Transverse colon (tissue), 4 donors: Measurements from ENCODE around the gene CPM.

Experiments used
- EP300 ChIP-seq: sonication (generic); formaldehyde crosslinking; IDR thresholded peaks from one replicate; pipeline ENCODE4 v1.6.1; 2017; ENCODE audit warnings: antibody characterized with exemption, low read depth
- POLR2A ChIP-seq: fragments of 450-650 bp; IDR thresholded peaks from one replicate; pipeline ENCODE4 v1.6.1; 2016; ENCODE audit warnings: antibody characterized with exemption, mild to moderate bottlenecking, moderate library complexity
- POLR2AphosphoS5 ChIP-seq, 3 donors: sonication (generic); formaldehyde crosslinking; IDR thresholded peaks; one replicate each; pipeline ENCODE4 v1.6.1; 2016; ENCODE audit warnings: antibody characterized with exemption in 3 of 3
- TF ChIP-seq, protein P1 (sequence below), 5 experiments: fragments of 200-600 bp in 3 of 5; fragments of 450-650 bp in 2 of 5; sonication (generic) in 3 of 5; IDR thresholded peaks; 1 replicate in 2 of 5; 2 replicates in 3 of 5; pipeline ENCODE4 v1.5.1; 2016 to 2017; ENCODE audit warnings: antibody characterized with exemption in 5 of 5, inconsistent platforms in 3 of 5, mild to moderate bottlenecking in 2 of 5, moderate library complexity in 1 of 5

DNA sequence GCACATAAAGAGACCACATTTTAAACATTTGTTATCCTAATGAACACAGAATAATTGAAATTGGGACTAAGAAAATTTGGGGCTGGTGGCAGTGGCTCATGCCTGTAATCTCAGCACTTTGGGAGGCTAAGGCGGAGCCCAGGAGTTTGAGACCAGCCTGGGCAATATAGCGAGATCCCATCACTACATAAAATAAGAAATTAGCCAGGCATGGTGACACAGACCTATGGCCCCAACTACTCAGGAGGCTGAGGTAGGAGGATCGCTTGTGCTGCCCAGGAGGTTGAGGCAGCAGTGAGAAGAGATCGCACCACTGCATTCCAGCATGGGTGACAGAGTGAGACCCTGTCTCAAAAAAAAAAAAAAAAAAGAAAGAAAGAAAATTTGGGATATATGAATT, 59.7 kb downstream of the CPM start:
- TF ChIP-seq, protein P1, sequence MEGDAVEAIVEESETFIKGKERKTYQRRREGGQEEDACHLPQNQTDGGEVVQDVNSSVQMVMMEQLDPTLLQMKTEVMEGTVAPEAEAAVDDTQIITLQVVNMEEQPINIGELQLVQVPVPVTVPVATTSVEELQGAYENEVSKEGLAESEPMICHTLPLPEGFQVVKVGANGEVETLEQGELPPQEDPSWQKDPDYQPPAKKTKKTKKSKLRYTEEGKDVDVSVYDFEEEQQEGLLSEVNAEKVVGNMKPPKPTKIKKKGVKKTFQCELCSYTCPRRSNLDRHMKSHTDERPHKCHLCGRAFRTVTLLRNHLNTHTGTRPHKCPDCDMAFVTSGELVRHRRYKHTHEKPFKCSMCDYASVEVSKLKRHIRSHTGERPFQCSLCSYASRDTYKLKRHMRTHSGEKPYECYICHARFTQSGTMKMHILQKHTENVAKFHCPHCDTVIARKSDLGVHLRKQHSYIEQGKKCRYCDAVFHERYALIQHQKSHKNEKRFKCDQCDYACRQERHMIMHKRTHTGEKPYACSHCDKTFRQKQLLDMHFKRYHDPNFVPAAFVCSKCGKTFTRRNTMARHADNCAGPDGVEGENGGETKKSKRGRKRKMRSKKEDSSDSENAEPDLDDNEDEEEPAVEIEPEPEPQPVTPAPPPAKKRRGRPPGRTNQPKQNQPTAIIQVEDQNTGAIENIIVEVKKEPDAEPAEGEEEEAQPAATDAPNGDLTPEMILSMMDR (IDR thresholded peaks at IDR 0.05) = no peak
- TF ChIP-seq EP300 (no peak), POLR2A (no peak), POLR2AphosphoS5 (IDR thresholded peaks at IDR 0.05) (no peak)
